HG02571 (cell line): ENCODE data around the gene MESD.
"Not testable (repeated sequence)": the region's sequence is repeated elsewhere in the genome, so short reads cannot be mapped to it uniquely, and the experiment has no call there.

Experiments used
- ATAC-seq: cut with Tn5 transposase; IDR thresholded peaks from one replicate; pipeline ENCODE4 v1.9.1; 2021; ENCODE audit warnings: mild to moderate bottlenecking, moderate library complexity; ENCODE audit not compliant: unreplicated experiment

The MESD gene

DNA sequence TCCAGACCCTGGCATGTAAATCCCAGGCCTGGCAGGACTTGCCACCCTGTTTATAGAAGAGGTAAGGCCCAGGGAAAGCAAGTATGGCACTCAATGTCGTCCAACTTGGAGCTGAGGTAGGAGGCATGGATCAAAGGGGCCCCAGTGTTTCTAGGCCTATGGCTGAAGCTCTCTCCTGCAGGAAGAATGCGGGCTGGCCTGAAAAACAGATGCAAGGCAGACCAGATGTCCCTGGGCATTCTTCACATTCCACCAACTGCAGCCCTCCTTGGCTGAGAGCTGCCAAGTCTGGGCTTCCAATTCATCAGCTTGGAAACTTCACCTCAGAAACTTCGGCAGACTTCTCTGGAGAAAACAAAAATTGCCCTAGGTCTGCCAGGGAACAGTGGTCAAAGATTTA lies 22.2 kb downstream of the MESD start:
- no peak for ATAC-seq

DNA sequence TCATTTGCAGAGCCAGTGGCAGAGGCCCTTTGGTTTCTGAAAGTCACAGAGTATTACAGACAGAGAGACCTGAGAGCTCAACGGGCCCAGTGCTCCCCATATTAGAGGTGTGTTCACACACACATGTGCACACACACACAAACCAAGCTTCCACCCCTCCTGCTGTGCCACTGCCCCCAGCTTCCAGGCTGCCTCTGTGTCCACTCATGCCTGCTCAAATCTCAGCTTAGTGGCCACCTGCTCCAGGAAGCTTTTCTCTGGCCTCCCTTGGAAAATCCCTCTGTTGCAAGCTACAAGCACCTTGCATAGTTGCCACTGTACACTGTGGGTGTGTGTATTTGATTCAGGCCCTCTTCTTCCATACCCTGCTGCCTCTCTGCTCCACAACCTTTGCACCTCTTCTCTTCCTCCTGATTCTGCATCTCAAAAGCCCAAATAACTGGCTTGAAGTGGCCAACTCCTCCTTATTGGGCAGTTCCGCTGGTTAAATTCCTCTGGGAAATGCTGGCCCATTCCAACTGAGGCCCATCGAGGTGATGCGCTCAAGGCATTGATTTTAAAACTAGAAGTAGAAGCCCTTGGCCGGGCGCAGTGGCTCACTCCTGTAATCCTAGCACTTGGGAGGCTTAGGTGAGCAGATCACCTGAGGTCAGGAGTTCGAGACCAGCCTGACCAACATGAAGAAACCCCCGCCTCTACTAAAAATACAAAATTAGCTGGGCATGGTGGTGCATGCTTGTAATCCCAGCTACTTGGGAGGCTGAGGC lies 23.0 kb downstream of the MESD start:
- ATAC-seq, result no peak

DNA sequence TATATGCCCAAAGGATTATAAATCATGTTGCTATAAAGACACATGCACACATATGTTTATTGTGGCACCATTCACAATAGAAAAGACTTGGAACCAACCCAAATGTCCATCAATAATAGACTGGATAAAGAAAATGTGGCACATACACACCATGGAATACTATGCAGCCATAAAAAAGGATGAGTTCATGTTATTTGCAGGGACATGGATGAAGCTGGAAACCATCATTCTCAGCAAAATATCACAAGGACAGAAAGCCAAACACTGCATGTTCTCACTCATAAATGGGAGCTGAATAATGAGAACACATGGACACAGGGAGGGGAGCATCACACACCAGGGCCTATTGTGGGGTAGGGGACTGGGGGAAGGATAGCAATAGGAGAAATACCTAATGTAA lies 24.2 kb downstream of the MESD start:
- not testable (repeated sequence) for ATAC-seq

DNA sequence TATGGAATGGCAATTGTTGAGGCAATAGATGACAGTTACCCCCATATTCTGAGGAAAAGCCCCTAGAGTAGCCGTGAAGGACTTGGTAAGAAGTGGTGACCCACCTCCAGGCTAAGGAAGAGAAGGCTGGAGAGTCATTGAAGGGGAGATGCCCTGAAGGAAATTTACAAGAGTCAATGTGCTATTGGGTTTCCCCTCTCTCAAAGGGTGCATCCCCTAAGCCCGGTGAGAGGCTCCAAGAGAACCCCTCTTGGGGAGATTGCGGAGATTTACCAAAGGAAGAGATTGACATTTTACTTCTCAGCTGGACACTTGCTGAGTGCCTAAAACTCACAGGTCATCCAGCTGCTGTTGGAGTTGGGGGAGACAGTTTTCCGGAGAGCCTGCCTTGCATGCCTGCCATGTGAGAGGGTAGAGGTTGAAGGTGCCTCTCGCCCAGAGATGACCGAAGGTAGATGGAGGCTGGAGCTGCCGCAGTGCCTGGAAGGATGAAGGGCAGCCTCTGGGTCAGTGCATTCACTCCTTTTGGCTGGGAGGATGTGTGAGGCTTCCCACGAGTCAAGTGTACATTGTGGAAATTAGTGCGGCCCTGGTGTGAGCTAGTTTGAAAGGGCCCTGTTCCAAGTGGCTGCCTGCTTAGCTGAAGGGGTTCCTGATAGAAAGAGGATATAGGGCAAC lies 30.7 kb downstream of the MESD start:
- ATAC-seq, result no peak

DNA sequence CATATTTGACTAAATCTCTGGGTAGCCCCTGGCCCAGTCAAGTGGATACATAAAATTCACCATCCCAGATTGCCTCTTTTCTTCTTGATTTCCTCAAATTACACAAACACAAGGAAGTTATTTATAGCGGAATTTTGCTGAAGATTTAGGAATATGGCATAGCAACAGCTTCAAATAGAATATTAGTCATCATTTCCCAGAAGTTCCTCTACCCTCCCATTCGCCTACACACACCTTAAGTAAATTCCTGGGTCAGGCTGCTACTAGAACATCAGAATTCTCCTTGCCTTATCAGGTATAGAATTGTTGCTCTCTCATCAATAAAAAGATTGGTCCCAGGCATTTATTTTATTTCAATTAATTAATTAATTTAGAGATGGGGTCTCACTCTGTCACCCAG lies 31.6 kb downstream of the MESD start:
- ATAC-seq, result no peak

DNA sequence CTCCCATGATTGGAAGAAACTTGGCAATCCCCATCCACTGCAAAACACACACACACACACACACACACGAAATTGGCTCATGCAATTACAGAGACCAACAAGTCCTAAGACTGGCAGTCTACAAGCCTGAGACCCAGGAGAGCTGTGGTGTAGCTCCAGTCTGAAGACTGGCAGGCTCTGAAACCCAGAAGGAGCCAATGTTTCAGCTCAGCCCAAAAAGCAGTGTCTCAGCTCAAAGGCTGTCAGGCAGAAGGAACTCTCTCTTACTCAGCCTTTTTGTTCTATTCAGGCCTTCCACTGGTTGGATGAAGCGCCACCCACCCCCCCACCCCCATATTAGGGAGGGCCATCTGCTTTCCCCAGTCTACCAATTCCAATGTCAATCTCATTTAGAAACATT lies 32.1 kb downstream of the MESD start:
- no peak for ATAC-seq

DNA sequence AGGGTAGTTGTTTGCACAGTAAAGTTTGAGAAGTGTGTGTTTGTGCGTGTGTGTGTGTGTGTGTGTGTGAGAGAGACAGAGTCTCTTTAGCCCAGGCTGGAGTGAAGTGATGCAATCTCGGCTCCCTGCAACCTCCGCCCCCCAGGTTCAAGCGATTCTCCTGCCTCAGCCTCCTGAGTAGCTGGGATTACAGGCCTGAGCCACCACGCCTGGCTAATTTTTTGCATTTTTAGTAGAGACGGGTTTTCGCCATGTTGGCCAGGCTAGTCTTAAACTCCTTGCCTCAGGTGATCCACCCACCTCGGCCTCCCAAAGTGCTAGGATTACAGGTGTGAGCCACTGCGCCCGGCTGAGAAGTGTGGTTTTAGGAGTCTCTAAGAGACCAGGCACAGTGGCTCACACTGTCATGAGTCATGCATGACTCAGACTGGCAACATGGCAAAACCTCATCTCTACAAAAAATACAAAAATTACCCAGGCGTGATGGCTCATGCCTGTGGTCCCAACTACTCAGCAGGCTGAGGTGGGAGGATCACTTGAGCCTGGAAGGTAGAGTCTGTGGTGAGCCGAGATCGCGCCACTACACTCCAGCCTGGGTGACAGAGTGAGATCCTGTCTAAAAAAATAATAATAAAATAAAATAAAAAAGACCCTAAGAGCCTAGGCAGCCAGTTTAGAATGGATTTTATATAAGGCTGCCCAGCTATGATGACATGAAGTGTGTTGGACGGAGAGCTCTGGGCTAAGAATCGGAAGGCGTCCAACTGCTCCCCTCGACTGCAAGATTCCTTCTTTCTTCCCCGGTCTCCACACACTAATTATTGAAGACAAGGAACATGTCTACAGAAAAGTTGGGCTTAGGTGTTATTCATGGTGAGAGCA lies 33.8 kb downstream of the MESD start:
- ATAC-seq, result not testable (repeated sequence)

DNA sequence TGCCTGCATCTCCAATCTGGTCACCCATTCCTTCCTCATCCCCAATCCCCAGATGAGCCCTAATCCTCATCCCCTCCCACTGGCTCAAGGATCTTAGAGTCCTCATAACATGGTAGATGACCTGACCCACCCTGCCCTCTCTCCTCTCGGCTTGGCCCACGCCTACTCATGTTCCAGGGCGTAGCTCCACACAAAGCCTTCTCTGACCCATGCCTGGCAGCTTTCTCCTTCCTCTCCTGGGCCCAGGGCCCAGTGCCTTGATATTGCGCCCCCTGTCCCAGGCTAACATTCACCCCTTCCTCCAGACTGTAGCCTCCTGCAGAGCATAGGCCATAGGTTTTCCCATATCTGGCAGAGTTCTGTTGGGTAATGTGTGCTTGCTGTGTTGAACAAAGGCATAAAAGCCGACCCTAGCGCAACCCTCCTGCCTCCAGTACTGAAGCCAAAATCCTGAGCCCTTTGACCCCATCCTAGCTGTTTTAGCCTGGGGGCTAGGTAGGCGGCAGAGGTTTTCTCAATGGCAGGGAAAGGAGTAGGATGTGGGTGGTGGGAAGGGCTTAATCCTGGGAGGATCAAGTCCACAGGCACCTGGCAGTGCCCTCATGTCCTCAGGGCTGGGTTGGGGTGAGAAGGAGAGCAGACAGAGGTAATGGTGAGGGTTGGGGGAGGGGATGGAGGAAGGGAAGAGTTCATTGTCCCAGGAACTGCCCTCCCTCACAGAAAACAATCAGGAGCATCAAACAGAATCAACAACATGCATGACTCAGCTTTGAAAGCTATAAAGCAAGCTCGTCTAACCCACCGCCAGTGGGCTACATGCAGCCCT lies 35.5 kb downstream of the MESD start:
- ATAC-seq, result no peak

DNA sequence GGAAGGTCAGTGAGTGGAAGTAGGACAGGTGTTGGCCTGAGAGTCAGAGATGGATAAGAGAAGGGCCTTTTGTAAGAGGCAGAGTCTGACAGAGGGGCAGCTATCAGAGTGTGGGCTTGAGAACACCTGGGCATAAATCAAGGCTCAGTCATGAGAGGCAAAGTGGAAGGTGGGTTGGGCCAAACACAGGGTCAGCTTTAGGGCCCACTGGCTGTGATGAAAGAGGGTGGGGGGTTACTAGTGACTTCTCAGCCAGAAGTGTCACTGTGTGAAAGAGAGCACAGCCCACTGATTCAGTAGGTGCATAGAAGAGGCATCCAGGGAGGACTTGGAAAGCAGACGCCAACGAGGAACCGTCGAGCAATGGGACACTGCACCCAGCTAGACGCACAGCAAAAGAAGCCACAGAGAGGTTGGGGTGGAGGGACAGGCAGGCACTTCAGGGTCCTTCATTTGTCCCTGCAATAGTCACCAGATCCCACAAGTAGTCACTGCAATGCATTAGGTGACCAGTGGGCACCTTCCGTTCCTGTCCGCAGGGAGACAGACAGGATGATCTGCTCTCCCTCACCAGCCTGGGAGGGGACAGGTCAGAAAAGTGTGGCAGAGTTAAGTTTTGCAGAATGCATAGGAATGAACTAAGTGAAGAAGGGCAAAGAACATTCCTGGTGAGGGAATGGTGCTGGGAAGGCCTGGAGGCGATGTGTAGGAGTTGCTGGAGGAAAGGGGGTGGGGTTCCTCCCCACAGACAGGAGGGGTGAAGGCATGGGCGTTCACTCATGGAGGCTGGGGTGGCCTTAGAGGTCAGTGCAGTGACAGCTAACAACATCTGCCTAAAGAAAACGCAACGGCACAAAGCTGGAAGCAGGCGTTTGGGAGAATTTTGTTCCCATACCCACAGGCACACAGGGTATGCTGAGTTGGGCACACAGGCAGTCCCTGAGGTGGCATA lies 36.3 kb downstream of the MESD start:
- ATAC-seq, result no peak

DNA sequence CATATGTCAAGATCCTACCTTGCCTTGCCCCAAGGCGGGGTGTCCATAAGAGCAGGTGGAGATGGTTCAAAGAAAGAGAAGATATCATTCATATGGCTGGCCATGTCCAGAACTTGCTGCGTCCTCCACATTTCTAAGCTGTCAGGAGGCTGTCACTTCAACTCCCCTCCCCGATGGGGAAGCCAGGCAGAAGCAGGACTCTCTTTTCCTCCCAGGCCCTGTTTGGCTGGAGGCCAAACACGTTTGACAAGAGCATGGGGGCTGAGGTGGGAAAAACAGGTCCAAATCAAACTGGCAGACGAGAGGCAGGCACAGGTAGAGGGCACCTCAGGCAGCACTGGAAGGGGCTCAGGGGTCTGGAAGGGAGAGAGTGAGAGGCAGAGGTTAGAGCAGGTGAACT lies 37.7 kb downstream of the MESD start:
- ATAC-seq, result no peak

DNA sequence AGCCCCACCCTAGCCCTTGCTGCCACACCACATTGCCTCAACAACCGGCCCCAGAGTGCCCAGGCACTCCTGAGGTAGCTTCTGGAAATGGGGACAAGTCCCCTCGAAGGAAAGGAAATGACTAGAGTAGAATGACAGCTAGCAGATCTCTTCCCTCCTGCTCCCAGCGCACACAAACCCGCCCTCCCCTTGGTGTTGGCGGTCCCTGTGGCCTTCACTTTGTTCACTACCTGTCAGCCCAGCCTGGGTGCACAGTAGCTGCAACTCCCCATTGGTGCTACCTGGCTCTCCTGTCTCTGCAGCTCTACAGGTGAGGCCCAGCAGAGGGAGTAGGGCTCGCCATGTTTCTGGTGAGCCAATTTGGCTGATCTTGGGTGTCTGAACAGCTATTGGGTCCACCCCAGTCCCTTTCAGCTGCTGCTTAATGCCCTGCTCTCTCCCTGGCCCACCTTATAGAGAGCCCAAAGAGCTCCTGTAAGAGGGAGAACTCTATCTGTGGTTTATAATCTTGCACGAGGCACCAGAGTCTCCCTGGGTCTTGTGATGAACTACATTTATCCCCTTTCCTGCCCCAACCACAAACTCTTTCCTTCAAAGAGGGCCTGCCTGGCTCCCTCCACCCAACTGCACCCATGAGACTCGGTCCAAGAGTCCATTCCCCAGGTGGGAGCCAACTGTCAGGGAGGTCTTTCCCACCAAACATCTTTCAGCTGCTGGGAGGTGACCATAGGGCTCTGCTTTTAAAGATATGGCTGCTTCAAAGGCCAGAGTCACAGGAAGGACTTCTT lies 39.1 kb downstream of the MESD start:
- no peak for ATAC-seq

DNA sequence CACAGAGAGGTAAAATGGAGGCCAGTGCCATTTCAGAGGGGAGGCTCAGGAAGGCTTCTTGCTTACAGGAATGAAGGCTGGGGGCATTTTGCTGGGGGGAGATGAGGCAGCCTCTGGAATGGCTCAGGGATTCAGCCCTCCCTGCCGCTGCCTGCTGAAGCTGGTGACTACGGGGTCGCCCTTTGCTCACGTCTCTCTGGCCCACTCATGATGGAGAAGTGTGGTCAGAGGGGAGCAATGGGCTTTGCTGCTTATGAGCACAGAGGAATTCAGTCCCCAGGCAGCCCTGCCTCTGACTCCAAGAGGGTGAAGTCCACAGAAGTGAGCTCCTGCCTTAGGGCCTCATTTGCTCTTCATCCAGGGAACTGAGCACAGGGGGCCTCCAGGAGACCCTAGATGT lies 39.9 kb downstream of the MESD start:
- ATAC-seq, result no peak

DNA sequence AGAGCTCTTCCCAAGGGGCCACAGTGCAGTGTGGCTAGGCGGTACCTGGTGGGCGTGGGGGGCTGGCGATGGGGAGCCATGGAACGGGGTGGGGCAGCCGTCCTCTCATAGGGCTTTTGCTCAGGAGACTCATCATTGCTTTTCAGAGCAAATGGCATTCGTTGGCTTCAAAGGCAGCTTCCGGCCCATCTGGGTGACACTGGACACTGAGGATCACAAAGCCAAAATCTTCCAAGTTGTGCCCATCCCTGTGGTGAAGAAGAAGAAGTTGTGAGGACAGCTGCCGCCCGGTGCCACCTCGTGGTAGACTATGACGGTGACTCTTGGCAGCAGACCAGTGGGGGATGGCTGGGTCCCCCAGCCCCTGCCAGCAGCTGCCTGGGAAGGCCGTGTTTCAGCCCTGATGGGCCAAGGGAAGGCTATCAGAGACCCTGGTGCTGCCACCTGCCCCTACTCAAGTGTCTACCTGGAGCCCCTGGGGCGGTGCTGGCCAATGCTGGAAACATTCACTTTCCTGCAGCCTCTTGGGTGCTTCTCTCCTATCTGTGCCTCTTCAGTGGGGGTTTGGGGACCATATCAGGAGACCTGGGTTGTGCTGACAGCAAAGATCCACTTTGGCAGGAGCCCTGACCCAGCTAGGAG lies 40.8 kb downstream of the MESD start:
- ATAC-seq, result no peak

DNA sequence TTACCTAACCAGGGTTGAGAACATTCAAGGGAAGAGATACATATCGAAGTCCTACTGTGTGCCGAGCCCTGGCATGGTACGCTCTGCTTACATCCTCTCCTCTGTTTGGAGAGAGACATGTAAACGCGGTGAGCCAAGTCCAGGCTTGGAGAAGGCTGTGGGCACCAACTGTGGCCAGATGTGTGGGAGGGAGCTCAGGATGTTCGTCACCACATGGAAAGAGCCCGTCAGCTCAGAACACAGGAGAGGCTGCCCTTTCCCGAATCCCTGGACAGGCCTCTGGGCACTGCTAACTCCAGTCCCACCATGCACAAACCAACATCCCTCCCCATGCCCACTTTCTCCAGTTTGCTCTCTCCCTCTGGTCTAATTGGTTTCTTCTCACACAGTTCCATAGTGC lies 43.0 kb downstream of the MESD start:
- ATAC-seq, result no peak

DNA sequence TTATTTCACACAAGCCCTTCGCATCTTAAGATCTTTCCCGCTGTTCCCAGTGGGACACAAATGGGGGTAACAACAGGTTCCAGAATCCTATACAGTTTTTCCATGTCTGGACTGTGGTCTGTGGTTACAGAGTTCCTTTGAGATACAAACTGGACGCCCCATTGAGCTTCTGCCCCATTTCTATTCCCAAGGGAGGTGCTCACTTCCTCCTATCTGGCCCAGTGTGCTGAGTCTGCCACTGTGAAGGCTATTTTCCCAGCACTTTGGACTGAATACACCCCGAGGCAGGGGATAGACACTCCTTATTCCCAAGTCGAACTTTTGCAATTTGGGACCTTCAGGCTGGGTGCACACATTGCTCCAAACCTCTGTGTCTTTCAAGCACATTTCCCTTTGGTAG lies 44.0 kb downstream of the MESD start:
- no peak for ATAC-seq

DNA sequence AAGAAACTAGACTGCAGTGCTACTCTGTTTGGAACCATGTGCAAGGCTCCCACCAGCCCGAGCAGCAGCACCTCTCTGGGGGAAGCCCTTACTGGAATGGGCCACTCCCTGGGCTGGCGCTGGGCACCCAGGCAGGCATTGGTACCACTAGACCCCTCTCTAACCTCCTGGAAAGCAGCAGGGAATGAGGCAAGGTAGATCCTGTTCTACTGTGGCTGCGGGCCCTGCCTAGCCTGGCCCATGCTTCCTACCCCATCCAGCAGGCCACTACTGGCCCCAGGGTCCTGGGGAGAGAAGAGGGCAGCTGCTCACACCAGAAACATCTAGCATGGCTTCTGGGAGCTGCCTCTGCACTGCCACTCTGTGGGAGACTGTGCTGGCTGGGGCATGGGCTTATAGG lies 44.8 kb downstream of the MESD start:
- ATAC-seq, result no peak

DNA sequence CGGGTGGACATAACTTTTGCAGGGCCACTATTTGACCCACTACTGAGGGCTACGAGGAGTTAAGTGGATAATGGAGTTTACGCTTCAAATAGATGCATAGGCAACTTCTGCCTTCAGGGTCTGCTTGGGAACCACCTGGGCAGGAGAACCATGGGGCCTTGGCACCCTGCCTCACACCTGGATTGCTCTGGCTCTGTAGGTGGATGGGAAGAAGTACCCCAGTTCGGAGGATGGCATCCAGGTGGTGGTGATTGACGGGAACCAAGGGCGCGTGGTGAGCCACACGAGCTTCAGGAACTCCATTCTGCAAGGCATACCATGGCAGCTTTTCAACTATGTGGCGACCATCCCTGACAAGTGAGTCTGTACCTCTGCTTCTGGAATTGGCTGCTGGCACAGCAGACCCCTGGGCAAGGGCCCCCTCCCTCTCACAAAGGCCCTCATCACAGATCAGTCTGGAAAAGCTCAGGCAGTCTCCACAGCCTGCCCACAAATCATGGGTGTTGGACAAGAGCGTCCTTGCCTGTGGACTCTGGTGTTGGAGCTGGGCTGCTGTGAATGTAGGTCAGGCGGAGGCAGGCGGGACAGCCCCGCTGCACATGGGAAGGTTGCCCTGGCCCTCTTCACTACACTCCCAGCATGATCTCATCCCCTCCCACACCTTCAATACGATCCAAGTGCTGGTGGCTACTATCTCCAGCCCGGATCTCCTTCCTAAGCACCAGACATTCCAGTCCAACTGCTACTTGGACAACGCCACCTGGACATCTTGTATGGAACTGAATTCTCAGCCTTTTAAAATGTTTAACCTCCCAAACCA lies 46.7 kb downstream of the MESD start:
- no peak for ATAC-seq

DNA sequence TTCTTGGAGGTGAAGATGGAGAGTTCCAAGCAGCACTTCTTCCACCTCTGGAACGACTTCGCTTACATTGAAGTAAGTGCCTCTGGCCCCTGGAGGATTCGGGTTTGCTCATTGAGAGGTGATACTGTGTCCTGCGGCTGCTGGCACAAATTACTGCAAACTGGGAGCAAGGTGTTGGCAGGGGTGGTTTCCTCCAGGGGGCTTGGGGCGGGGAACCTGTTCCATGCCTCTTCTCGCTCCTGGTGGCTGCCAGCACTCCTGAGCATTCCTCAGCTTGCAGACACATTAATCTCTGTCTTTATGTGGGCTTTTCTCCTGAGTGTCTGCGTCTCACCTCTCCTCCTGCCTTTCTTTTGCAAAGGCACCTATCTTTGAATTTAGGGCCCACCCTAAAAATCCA lies 47.4 kb downstream of the MESD start:
- ATAC-seq, result no peak
